Stimulated activated CD4-positive, alpha-beta T cell treated with anti-CD3 and anti-CD28 coated beads, Interleukin-1b, Interleukin-23, amount 100 ng/mL, for 4 hours (primary cell): ENCODE measurements around the gene UFC1.

Experiments used
- DNase-seq, 2 donors: peaks; one replicate each; pipeline ENCODE4 v3.0.0-alpha.2; 2020; ENCODE audit warnings: low read depth in 2 of 2

The UFC1 gene

DNA sequence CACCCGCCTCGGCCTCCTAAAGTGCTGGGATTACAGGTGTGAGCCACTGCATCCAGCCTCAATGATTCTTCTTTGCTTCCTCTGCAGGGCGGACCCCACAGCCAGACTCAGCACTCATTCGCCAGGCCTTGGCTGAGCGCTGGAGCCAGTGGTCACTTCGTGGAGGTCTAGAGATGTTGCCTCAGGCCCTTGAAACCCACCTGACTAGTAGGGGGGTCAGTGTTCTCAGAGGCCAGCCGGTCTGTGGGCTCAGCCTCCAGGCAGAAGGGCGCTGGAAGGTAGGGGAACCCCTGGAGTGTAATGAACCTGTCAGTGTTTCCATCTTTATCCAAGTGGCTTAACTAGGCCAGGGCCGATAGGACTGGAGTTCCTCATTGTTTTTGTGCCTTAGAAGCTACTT lies 15.1 kb downstream of the UFC1 start:
- no peak for DNase-seq

DNA sequence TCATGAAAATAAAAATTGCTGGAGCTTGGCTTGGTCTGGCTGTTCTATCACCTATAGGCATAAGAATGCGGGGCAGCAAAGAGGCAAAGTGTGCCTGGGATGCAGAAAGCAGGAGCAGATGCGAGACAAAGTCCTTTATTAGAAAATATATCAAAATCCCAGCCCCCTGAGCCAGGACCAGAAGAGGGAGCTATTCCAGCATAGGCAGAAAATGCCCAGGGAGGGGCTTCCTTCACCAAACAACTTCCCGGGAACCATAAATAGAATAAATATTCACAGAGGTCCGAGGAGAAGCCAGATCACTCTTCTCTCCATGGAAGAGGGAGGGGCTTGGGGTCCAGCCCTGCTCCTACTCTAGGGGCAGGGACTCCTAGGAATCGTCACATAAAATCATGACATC lies 17.4 kb downstream of the UFC1 start:
- DNase-seq: no peak

- DNase-seq: no peak
Observed at GRCh38 chr1:161171696-161172095, 17.9 kb downstream of the UFC1 start.

- DNase-seq: no peak
Observed at GRCh38 chr1:161172349-161172748, 18.6 kb downstream of the UFC1 start.

DNA sequence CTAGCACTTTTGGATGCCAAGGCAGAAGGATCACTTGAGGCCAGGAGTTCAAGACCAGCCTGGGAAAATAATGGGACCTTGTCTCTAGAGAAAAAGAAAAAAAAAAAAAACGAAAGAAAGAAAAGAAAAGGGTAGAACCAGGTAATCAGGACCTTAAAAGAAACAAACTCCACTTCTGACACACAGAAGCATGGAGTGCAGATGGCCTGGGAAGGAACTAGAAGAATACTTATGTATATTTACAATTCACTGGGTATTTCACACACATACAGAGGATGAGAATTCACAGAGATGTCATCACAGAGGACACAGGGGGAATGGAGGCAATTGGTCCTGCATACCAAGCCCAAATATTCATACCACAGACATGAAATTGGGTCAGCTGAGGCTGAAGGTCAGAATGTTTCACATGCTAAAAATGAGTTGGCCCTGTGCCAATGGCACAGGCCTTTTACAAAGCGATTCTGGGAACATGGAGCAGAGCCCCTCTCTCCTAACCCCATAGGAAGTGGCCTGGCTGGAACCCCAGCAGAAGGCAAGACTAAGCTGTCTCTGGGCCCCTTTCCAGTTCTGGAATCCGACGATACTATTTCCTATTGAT lies 19.1 kb downstream of the UFC1 start:
- DNase-seq: no peak

- DNase-seq: no peak
Observed at GRCh38 chr1:161173711-161174110, 19.9 kb downstream of the UFC1 start.

DNA sequence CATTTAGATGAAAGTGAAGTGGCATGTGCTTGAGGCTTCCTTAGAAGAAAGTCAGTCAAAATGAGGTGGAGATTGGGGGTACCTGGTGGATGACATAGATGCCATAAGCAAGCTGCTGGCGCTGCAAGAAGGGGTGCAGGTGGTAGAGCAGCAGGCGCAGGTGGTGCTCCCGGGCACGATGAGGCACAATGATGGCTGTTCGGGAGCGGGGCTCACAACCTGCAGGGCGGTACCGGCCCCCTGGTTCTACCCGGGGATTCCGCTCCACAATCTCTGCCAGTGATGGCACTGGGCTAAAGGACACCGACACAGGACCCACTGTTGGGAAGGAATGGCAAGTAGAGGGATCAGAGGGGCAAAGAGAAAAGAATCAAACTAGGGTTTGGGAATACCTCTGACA lies 21.1 kb downstream of the UFC1 start:
- no peak for DNase-seq

- DNase-seq: no peak
Observed at GRCh38 chr1:161175771-161176453, 22.1 kb downstream of the UFC1 start.

- DNase-seq: no peak
Observed at GRCh38 chr1:161176468-161177111, 22.8 kb downstream of the UFC1 start.

GRCh38 chr1:161177112-161177935 lies 23.5 kb downstream of the UFC1 start, which contains the start of gene B4GALT3:
Gene B4GALT3 (minus strand): TSS chr1:161177507. CDS start chr1:161176060, 1,447 bp downstream.
- peak; percentile 98 to 99 for DNase-seq

GRCh38 chr1:161177936-161178244 lies 24.1 kb downstream of the UFC1 start:
- DNase-seq: no peak

- no peak for DNase-seq
Observed at GRCh38 chr1:161179698-161180097, 25.9 kb downstream of the UFC1 start.

DNA sequence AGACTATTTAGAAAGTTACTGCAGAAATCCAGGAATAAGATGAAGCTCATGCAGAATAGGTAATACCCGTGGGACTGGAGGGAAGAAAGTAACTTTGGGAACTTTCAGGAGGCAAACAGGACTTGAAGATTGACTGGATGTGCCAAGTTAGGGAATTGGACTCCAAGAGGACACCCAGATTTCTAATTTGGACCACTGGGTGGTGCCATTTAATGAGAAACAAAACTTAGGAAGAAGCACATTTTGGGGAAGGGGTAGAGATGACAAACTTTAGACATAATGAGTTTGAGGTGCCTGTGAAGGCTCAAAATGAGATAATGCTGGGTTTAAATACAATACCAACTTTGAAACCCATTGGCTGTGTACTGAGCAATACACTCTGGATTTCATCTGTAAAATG lies 26.9 kb downstream of the UFC1 start:
- DNase-seq: no peak

GRCh38 chr1:161182214-161182613 lies 28.4 kb downstream of the UFC1 start:
- peak; percentile 36 to 37 for DNase-seq

GRCh38 chr1:161185282-161185682 lies 31.5 kb downstream of the UFC1 start:
- DNase-seq: peak; percentile 15 to 43

GRCh38 chr1:161185732-161186311 lies 32.0 kb downstream of the UFC1 start:
- no peak for DNase-seq

DNA sequence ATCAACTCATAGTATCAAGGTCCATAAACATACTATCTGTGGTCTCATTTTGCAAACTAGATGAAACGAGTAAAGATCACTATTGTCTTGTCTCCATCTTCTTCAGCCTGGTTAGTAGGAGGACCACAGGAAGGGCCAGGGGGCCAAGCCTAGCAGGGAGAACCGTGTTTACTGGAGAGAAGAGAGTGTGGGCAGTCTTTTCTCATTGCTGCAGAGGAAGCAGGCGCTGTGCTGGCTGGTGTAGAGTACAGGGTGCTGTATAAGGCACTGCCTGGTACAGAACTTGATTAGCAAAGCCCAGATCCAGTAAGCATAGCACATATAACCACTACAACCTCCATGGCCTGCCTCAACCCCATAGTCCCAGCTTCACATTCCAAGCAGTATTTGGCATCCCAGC lies 33.5 kb downstream of the UFC1 start:
- no peak for DNase-seq

DNA sequence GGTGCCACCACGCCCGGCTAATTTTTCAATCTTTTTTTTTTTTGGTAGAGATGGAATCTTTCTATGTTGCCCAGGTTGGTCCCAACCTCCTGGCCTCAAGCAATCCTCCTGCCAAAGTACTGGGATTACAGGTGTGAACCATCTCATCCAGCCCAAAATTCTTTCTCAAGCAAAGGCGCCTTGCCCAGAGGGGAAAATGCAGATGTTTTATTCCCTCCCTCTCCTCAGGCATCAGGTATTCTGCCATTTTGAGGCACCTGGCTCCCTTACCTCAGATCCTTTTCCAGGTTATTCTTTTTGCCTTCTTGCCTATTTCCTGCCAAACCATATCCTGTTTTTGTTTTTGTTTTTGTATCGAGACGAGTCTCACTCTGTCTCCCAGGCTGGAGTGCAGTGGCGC lies 34.6 kb downstream of the UFC1 start:
- no peak for DNase-seq

DNA sequence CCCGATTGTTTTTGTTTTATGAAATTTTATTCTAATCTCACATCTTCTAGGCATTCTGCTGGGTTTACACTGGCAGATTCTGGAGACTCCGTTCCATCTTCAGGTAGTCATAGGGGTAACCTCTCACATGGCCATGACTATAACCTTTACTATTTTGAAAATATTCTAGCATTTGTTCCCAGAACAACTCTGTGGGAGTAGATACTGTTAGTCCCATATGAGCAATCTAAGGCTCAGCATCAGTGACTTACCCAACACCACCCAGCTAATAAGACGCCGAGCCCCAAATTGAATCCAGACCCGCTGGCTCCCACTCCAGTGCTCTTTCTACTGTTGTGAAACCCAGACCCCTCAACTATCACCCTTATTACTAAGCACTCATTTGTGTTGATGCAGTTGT lies 35.3 kb downstream of the UFC1 start:
- DNase-seq: no peak

GRCh38 chr1:161190962-161191521 lies 37.3 kb downstream of the UFC1 start:
- no peak for DNase-seq

DNA sequence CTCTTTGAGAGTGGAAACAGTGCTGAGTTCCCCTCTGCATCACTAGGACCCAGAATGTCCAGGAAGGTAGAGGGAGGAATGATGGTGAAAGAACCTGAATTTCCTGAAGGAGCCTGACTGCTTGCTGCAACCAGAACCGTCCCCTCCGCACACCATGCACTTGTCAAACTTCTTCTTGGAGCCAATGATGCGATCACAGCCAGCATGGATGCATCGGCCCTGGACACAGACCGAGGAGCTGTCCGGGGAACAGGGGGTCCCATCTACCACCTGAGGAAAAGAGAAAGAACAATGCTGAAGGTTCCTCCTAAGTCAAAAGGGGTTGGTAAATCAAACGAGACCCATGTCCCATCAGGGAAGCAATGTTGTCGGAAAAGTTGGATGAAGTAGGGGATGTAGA lies 38.2 kb downstream of the UFC1 start:
- DNase-seq: no peak
